CD4-positive, alpha-beta T cell treated with Interleukin-4 for 1 hour (primary cell): ENCODE results near the gene ASAP2.
"Not testable (repeated sequence)": the region's sequence is repeated elsewhere in the genome, so short reads cannot be mapped to it uniquely, and the experiment has no call there.

Source experiments
- DNase-seq, 2 donors: peaks; one replicate each; pipeline ENCODE4 v3.0.0-alpha.2; 2020 to 2022

ASAP2 gene

DNA sequence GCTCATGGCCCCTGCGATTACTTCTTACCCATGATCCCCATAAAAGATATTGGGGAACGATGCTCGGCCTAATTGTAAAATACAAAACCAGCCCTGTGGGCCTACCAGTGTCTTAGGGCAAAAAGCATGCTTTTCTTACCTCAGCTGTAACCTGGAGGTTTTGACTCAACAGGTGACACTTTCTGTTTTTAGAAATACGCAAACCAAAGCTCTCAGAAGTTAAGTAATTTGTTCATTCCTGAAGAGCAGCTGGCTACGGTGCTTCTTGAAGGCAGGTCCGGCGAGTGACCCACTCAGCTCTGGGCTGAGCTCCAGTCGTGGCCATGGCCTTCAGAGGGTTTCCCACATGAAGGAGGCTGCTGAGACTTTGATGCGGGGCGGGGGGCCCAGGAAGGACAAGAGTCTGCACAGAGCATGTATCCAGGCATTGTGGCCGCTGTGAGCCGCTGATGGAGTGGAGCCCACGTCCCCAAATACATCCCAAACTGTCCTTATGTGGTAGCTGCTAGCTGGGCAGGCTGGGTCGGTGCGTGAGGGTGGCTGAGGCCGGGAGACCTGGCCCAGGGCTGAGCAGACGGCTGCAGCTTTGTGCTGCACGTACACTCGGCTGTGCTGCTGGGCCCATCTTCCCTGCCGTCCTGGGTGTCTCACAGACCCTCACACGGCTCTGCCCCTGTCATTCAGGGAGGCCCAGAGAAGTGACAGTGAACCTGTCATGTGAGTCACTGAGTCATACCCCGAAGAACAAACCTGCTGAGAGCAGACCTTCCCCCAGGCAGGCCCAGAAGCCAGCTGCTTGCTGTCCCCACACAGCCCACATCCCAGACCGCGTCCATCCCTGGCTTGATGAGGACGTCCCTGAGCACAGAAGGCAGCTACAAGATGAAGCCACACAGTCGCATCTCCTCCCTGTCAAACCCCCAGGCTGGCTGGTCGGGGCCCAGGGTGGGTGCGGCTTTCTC is 182.6 kb downstream of the ASAP2 start:
- DNase-seq = no peak

DNA sequence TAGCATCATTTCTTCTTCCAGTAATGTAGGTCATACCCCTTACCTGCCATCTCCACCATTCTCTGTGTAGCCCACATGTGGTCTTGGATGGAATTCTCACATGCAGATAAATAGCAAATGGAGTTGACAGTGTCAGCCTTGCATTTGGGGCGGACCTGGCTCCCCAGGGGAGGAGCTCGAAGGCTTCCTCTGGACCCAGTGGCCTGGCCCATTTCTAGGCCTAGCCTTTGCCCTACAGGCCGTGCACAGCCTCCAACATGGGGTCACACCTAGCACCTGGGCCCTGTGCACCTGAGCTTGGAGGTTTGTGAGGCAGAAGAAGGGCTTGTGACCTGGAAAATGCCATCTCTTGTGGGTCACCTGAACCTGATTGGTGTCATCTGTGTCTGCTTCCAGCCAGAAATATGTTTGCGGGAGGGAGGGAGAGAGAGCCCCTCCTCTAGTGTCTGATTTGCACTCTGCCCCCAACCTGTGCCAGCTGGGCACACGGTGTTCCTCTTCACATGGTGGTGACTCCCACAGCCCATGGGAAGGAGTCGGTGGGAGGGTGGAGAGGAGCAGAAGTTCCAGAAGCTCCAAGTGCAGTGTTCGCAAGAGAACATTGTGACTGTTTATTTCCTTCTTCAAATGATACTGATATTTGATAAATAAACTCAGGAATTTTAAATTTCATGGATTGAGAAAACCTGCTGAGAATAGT is 183.7 kb downstream of the ASAP2 start:
- DNase-seq = no peak

- DNase-seq = no peak
Measured at GRCh38 chr2:9390991-9391390, 184.4 kb downstream of the ASAP2 start.

GRCh38 chr2:9391961-9392720 is 185.5 kb downstream of the ASAP2 start:
- no peak for DNase-seq

DNA sequence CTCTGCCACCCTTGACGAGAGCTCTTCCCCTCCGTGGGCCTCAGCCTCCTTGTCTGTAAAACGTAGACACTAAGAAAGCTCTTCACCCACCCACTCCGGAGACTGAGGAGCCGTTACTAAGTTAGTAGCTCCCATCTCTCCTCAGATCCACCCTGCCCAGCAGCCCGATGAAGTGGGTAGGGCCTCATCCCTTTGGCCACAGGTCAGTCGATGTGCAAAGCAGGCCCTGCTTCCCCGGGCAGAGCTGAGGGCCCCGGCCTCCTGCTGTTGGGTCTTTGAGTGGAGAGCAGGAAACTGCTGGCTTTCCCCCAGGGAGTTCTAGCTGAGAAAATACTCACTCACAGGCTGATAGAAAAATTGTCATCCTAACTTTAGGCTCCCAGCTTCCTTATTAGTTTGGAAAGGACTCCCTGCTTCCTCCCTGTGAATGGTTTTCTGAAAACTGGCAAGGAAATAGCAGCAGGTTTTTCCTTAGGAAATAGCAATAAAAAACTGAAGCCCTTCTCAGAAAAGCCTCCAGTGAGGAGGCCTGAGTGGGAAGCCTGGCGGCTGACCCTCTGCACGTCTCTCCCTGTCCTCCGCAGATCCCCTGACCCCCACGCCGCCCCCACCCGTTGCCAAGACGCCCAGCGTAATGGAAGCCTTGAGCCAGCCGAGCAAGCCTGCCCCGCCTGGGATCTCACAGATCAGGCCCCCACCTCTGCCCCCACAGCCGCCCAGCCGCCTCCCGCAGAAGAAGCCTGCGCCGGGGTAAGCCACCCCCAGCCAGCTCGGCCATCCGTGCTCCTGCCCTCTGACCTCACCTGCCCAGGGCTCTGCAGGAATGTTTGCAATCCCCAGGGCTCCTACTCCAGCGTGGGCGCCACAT is 186.5 kb downstream of the ASAP2 start:
- DNase-seq = no peak

- no peak for DNase-seq
Measured at GRCh38 chr2:9394816-9395215, 188.2 kb downstream of the ASAP2 start.

DNA sequence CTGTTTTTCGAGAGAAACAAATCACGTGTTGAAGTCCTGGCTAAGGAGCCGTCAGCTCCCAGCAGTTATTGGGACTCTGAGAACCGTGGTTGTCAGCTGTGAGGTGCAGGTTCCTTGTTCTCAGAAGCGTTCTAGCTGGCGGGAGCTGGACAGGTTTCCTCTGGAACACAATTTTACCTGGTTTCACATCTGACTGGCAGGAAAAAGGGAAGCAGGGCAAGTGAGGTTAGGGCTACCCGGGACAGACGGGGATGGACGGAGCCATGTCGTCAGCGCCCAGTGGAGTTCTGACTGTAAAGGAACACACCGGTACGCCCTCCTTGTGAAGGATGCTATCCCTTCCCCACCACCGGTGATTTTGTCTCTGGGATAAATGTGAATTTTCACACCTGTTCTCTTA is 190.6 kb downstream of the ASAP2 start:
- no peak for DNase-seq

GRCh38 chr2:9398251-9398650 is 191.6 kb downstream of the ASAP2 start:
- not testable (repeated sequence) for DNase-seq

- no peak for DNase-seq
Measured at GRCh38 chr2:9398881-9399780, 192.5 kb downstream of the ASAP2 start.

- DNase-seq = no peak
Measured at GRCh38 chr2:9400268-9401058, 193.9 kb downstream of the ASAP2 start.

- no peak for DNase-seq
Measured at GRCh38 chr2:9401059-9401547, 194.5 kb downstream of the ASAP2 start.

DNA sequence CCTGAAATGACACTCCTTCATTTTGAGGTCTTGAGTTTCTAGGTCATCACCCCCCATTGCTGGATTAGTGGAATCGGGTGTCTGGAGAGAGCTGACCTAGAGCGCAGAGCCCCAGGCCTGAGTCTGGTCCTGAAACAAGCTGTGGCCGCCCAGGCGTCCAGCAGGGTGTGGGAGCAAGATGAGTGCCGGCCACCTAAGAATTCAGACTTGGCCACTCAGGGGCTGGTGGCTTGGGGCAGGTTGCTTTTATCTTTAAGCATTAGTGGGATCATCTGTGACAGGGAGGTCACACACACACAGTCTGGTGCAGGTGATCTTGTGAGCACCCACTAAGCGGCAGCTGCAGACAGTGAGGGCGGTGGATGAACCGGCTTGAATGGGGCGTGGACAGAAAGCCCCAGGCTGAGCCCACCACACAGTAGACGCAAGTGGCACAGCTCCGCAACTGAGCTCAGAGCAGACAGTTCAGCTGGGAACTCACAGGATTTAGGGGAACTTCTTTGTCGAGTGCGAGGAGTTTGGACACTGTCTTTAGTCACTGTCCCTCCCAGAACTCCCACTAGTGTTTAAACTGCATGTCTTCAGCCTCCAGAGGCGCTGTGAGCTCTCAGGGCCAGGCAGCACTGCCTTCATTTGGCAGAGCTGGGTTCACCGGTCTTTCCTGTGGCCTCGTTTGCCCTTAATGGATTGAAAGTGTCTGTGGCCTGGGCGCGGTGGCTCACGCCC is 195.2 kb downstream of the ASAP2 start:
- DNase-seq = no peak

GRCh38 chr2:9403924-9404323 is 197.3 kb downstream of the ASAP2 start:
- DNase-seq = no peak

- DNase-seq = no peak
Measured at GRCh38 chr2:9404451-9404850, 197.8 kb downstream of the ASAP2 start.

- no peak for DNase-seq
Measured at GRCh38 chr2:9405636-9406035, 199.0 kb downstream of the ASAP2 start.

- DNase-seq = no peak
Measured at GRCh38 chr2:9406529-9407362, 200.1 kb downstream of the ASAP2 start.

DNA sequence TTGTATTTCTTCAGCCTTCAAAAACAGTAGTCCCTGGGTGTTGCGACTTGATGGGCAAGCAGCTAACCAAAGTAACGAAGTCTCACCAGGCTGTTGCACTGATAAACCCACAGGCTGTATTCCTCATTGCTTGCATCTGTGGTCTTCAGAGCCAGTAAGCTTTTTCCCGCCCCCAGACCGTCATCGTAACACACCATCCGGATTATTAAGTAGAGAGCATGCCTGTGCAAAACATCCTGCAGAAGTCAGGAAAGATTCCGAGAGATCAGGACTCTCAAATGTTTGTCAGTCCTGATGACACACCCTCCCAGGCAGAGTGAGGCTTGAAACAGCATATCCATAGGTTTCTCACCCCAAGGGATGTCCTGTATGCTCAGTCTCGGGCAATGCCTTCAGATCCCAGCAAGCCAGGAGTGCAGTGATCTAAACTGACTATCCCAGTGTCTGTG is 200.8 kb downstream of the ASAP2 start:
- no peak for DNase-seq

GRCh38 chr2:9408641-9409151 is 202.1 kb downstream of the ASAP2 start:
- DNase-seq = no peak
